ENCODE measurements around the gene PCGF2.

PCGF2 gene

GRCh38 chr17:38710985-38711384 is 37.2 kb downstream of the PCGF2 start (continued):
- TF ChIP-seq TCF4 (CRISPR knock-in tag; IDR thresholded peaks at IDR 0.05; ENCODE audit: borderline replicate concordance): no peak
- TF ChIP-seq, protein P1, sequence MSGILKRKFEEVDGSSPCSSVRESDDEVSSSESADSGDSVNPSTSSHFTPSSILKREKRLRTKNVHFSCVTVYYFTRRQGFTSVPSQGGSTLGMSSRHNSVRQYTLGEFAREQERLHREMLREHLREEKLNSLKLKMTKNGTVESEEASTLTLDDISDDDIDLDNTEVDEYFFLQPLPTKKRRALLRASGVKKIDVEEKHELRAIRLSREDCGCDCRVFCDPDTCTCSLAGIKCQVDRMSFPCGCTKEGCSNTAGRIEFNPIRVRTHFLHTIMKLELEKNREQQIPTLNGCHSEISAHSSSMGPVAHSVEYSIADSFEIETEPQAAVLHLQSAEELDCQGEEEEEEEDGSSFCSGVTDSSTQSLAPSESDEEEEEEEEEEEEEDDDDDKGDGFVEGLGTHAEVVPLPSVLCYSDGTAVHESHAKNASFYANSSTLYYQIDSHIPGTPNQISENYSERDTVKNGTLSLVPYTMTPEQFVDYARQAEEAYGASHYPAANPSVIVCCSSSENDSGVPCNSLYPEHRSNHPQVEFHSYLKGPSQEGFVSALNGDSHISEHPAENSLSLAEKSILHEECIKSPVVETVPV (CRISPR knock-in tag; IDR thresholded peaks at IDR 0.05): no peak
- no peak for TF ChIP-seq BACH2 (CRISPR knock-in tag; IDR thresholded peaks at IDR 0.05; ENCODE audit: borderline replicate concordance)
- TF ChIP-seq ESRRG (CRISPR knock-in tag; IDR thresholded peaks at IDR 0.05): no peak
- no peak for TF ChIP-seq GLIS3 (CRISPR knock-in tag; IDR thresholded peaks at IDR 0.05)
- TF ChIP-seq ISL1 (CRISPR knock-in tag; IDR thresholded peaks at IDR 0.05): no peak
- TF ChIP-seq ZC3H10 (CRISPR knock-in tag; IDR thresholded peaks at IDR 0.05): no peak

DNA sequence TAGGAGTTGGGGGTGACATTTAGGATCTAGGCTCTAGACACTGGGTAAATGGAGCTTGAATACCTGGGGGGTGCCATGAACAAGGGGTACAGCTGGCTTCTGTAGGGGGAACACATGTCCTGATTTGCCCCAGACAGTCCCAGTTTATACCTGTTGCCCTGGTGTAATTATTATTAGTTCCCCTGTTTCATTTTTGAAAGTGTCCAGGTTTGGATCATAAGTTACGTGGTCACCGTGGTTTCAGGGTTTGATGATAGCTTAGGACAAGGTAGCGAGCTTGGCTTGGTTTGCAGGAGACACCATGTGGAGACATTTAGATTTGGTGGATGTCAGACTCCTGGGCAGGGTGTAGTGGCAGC is 37.6 kb downstream of the PCGF2 start:
- ATAC-seq: no peak
- TF ChIP-seq SNAI2 (CRISPR knock-in tag; IDR thresholded peaks at IDR 0.05): no peak
- TF ChIP-seq ZNF70 (CRISPR knock-in tag; IDR thresholded peaks at IDR 0.05): no peak
- TF ChIP-seq ESRRG (CRISPR knock-in tag; IDR thresholded peaks at IDR 0.05): no peak
- TF ChIP-seq ZFP3 (CRISPR knock-in tag; IDR thresholded peaks at IDR 0.05): no peak
- TF ChIP-seq ZFP30 (CRISPR knock-in tag; IDR thresholded peaks at IDR 0.05): no peak
- TF ChIP-seq ISL1 (CRISPR knock-in tag; IDR thresholded peaks at IDR 0.05): no peak
- TF ChIP-seq PPARA (CRISPR knock-in tag; IDR thresholded peaks at IDR 0.05; ENCODE audit: borderline replicate concordance): no peak
- no peak for TF ChIP-seq ZNF8 (CRISPR knock-in tag; IDR thresholded peaks at IDR 0.05)
- TF ChIP-seq POU6F1 (CRISPR knock-in tag; IDR thresholded peaks at IDR 0.05; ENCODE audit: borderline replicate concordance, low read depth): no peak
- TF ChIP-seq, protein P2, sequence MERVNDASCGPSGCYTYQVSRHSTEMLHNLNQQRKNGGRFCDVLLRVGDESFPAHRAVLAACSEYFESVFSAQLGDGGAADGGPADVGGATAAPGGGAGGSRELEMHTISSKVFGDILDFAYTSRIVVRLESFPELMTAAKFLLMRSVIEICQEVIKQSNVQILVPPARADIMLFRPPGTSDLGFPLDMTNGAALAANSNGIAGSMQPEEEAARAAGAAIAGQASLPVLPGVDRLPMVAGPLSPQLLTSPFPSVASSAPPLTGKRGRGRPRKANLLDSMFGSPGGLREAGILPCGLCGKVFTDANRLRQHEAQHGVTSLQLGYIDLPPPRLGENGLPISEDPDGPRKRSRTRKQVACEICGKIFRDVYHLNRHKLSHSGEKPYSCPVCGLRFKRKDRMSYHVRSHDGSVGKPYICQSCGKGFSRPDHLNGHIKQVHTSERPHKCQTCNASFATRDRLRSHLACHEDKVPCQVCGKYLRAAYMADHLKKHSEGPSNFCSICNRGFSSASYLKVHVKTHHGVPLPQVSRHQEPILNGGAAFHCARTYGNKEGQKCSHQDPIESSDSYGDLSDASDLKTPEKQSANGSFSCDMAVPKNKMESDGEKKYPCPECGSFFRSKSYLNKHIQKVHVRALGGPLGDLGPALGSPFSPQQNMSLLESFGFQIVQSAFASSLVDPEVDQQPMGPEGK (CRISPR knock-in tag; IDR thresholded peaks at IDR 0.05; ENCODE audit: borderline replicate concordance): no peak
- TF ChIP-seq TCF4 (CRISPR knock-in tag; IDR thresholded peaks at IDR 0.05; ENCODE audit: borderline replicate concordance): no peak
- TF ChIP-seq, protein P1 (CRISPR knock-in tag; IDR thresholded peaks at IDR 0.05): no peak

DNA sequence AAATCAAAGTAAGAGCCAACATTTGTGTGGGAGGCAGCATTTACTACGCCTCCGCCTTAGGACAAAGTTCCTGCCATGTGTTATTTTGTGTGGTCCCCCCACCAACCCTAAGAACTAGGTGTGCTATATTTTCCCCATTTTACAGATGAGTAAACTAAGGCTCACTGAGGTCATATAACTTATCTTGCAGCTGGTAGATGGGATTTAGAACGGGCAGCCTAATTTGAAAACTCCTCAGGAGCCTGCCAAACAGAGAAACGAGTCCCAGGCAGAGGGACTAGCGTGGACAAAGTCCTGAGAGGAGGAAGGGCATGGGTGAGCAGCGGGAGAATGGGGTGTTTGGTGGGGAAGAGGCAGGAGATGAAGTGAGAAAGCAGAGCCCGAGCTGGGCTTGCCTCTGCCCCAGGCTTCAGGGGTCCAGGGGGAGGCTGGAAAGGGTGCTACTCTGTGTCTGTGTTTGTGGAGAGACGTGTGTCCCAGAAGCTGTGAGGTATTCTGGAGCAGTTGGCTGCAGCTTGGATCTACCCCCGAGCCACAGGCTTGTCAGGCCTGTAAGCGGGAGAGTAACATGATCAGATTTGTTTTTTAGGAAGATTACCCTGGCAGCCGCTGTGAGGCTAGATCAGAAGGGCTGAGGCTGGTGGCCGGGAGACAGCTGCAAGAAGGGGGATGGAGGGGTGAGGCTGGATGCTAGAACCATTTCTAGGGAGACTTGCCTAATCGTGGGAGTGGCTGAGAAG is 38.1 kb downstream of the PCGF2 start:
- TF ChIP-seq TCF4 (CRISPR knock-in tag; IDR thresholded peaks at IDR 0.05; ENCODE audit: borderline replicate concordance) (no peak), ZC3H10 (CRISPR knock-in tag; IDR thresholded peaks at IDR 0.05) (no peak), PPARA (CRISPR knock-in tag; IDR thresholded peaks at IDR 0.05; ENCODE audit: borderline replicate concordance) (no peak), ARNTL (CRISPR knock-in tag; IDR thresholded peaks at IDR 0.05; ENCODE audit: borderline replicate concordance, low read depth) (no peak), BACH2 (CRISPR knock-in tag; IDR thresholded peaks at IDR 0.05; ENCODE audit: borderline replicate concordance) (no peak), ZFP30 (CRISPR knock-in tag; IDR thresholded peaks at IDR 0.05) (no peak), ESRRG (CRISPR knock-in tag; IDR thresholded peaks at IDR 0.05) (no peak), ZNF8 (CRISPR knock-in tag; IDR thresholded peaks at IDR 0.05) (no peak), ZNF70 (CRISPR knock-in tag; IDR thresholded peaks at IDR 0.05) (no peak), ISL1 (CRISPR knock-in tag; IDR thresholded peaks at IDR 0.05) (no peak), CSDC2 (CRISPR knock-in tag; IDR thresholded peaks at IDR 0.05) (no peak), POU6F1 (CRISPR knock-in tag; IDR thresholded peaks at IDR 0.05; ENCODE audit: borderline replicate concordance, low read depth) (no peak), ZNF565 (CRISPR knock-in tag; conservative IDR thresholded peaks at IDR 0.05; ENCODE audit: low read depth) (no peak)
- TF ChIP-seq, protein P2 (CRISPR knock-in tag; IDR thresholded peaks at IDR 0.05; ENCODE audit: borderline replicate concordance): no peak
- TF ChIP-seq, protein P1 (CRISPR knock-in tag; IDR thresholded peaks at IDR 0.05): no peak
- TF ChIP-seq, protein P3, sequence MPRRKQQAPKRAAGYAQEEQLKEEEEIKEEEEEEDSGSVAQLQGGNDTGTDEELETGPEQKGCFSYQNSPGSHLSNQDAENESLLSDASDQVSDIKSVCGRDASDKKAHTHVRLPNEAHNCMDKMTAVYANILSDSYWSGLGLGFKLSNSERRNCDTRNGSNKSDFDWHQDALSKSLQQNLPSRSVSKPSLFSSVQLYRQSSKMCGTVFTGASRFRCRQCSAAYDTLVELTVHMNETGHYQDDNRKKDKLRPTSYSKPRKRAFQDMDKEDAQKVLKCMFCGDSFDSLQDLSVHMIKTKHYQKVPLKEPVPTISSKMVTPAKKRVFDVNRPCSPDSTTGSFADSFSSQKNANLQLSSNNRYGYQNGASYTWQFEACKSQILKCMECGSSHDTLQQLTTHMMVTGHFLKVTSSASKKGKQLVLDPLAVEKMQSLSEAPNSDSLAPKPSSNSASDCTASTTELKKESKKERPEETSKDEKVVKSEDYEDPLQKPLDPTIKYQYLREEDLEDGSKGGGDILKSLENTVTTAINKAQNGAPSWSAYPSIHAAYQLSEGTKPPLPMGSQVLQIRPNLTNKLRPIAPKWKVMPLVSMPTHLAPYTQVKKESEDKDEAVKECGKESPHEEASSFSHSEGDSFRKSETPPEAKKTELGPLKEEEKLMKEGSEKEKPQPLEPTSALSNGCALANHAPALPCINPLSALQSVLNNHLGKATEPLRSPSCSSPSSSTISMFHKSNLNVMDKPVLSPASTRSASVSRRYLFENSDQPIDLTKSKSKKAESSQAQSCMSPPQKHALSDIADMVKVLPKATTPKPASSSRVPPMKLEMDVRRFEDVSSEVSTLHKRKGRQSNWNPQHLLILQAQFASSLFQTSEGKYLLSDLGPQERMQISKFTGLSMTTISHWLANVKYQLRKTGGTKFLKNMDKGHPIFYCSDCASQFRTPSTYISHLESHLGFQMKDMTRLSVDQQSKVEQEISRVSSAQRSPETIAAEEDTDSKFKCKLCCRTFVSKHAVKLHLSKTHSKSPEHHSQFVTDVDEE (CRISPR knock-in tag; IDR thresholded peaks at IDR 0.05): no peak

More for the DNA sequence above, 38.1 kb downstream of the PCGF2 start:
- no peak for ATAC-seq

Measured in SK-N-SH treated with all-trans-retinoic acid at 6 μM for 48 hours (cell line).